Body of pancreas (tissue), 4 donors: ENCODE data around the gene KIAA1328. TPM values are rescaled to one million over a fixed set of nuclear protein-coding genes. Genes with fewer than 3 reads are reported as not detected.
A peak's percentile ranks its signal among the peaks of the same experiment; 100 is the strongest.
"Not testable (repeated sequence)": the region's sequence is repeated elsewhere in the genome, so short reads cannot be mapped to it uniquely, and the experiment has no call there.

ENCODE experiments used
- ATAC-seq: fragments of 150-250 bp; one replicate; pipeline ENCODE4 v1.9.1; 2016
- DNase-seq, 4 donors: peaks; one replicate each; pipeline ENCODE4 v3.0.0-alpha.2; 2019
- H3K27ac ChIP-seq, 4 donors: fragments of 200-600 bp; sonication (generic); 1 replicate in 3 of 4; 2 replicates in 1 of 4; pipeline versions ENCODE4 v1.5.1 to v1.6.1; 2016 to 2019; ENCODE audit warnings: mild to moderate bottlenecking in 1 of 4, mixed read lengths in 1 of 4, moderate library complexity in 1 of 4
- H3K27me3 ChIP-seq, 2 donors: fragments of 200-600 bp; sonication (generic); one replicate each; pipeline ENCODE4 v1.6.0; 2016; ENCODE audit warnings: mild to moderate bottlenecking in 1 of 2
- H3K36me3 ChIP-seq, 2 donors: fragments of 200-600 bp; sonication (generic); replicated peaks in 1 of 2; 2 replicates each; pipeline ENCODE4 v1.5.1; 2016; ENCODE audit warnings: low read depth in 2 of 2; ENCODE audit not compliant: insufficient read depth in 1 of 2
- H3K4me1 ChIP-seq: fragments of 200-600 bp; sonication (generic); one replicate; pipeline ENCODE4 v1.6.0; 2016
- H3K4me3 ChIP-seq, 2 donors: fragments of 200-600 bp; sonication (generic); 1 replicate in 1 of 2; 2 replicates in 1 of 2; pipeline ENCODE4 v1.5.1; 2016 to 2019
- H3K9me3 ChIP-seq, 3 donors: fragments of 200-600 bp; sonication (generic); 1 replicate in 2 of 3; 2 replicates in 1 of 3; pipeline ENCODE4 v1.5.1; 2016
- POLR2A ChIP-seq, 3 donors: fragments of 450-650 bp; IDR thresholded peaks; one replicate each; pipeline ENCODE4 v1.6.1; 2016; ENCODE audit warnings: antibody characterized with exemption in 3 of 3, mild to moderate bottlenecking in 2 of 3
- WGBS, 2 donors: methylation state at CpG; one replicate each; pipeline ENCODE4 v1.1.5; 2017; 5-methylcytosine and 5-hydroxymethylcytosine counted together
- intact Hi-C: fragments of 100-400 bp; cut with DNase I; formaldehyde crosslinking; loops from one replicate; pipeline ENCODE4 v1.15.1; 2023
- total RNA-seq, 2 donors: library from RNA; depleted of rRNA; stranded (reverse); fragments of >200 nt; gene quantifications; one replicate each; pipeline ENCODE4 v1.1.0, GENCODE V29; 2016
- TF ChIP-seq, protein P1 (sequence below), 7 experiments: fragments of 450-650 bp in 4 of 7; fragments of 200-600 bp in 3 of 7; sonication (generic) in 3 of 7; IDR thresholded peaks; one replicate each; pipeline ENCODE4 v1.5.1; 2016 to 2019; ENCODE audit warnings: antibody characterized with exemption in 7 of 7

Gene KIAA1328
- total RNA-seq, 2 donors from 2014 or later, result 10.9 to 21.8 TPM

DNA sequence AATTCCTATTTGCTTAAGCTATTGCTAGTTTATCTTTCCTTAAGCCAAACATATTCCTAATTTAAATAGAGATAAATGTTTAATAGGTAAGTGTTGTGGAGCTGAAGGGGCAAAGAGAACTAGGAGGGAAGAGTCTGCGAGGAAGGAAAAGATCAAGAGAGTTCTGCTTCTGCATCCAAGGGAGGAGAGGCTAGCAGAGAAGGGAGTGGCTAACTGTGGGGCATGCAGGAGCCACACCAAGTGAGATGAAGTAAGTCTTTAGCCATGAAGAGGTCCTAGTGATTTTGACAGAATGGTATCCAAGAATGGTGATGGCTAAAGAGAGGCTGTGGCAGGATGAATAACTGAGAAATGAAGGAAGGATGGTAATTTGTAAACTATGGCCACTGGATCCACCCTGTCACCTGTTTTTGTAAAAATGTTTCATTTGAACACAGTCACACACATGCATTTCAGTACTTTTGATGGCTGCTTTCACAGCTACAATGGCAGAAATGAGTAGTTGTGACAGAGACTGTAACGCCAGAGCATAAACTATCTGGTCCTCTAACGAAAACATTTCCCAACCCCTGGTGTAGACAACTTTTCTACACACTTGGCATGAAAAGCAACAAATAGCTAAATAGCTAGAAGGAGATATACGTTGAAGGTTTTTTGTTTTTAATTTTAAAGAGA, 15.7 kb upstream of the KIAA1328 start:
- TF ChIP-seq, protein P1, sequence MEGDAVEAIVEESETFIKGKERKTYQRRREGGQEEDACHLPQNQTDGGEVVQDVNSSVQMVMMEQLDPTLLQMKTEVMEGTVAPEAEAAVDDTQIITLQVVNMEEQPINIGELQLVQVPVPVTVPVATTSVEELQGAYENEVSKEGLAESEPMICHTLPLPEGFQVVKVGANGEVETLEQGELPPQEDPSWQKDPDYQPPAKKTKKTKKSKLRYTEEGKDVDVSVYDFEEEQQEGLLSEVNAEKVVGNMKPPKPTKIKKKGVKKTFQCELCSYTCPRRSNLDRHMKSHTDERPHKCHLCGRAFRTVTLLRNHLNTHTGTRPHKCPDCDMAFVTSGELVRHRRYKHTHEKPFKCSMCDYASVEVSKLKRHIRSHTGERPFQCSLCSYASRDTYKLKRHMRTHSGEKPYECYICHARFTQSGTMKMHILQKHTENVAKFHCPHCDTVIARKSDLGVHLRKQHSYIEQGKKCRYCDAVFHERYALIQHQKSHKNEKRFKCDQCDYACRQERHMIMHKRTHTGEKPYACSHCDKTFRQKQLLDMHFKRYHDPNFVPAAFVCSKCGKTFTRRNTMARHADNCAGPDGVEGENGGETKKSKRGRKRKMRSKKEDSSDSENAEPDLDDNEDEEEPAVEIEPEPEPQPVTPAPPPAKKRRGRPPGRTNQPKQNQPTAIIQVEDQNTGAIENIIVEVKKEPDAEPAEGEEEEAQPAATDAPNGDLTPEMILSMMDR (IDR thresholded peaks at IDR 0.05), result no peak
- TF ChIP-seq POLR2A (IDR thresholded peaks at IDR 0.05), result no peak
- no peak for DNase-seq

DNA sequence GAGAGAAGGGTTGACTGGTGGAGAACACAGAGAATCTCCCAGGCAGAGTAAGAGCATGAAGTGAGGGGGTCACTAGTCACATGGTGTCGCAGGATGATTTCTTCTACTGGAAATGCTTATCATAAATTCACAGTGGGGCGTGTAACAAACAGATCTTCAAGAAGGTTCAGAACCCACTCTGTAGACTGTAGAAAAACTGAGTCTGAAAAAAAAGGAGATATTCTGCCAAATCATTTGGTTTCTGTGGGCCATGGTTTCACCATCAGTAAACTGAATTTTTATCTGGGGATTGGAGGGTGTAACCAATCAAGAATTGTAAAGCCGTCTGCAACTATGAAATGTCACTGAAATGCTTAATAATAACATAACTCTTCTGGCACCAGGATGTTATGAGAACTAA, 15.1 kb upstream of the KIAA1328 start:
- Histone ChIP-seq H3K9me3 (no peaks in the 10 kb centered on the region), H3K36me3 (peaks cover 0 to 3% of the 10 kb centered on the region in 2 donors), H3K27ac (no peak overlapping the region), H3K27me3 (no peaks in the 10 kb centered on the region), H3K4me3 (no peak overlapping the region), H3K4me1 (peaks cover 33% of the 10 kb centered on the region)
- intact Hi-C loops, result no loop called here
- DNase-seq (no peak), ATAC-seq (no peak)
- 83 to 84% methylated on average over 3 of the region's 3 CpGs for WGBS, 2 donors
- TF ChIP-seq, protein P1 (IDR thresholded peaks at IDR 0.05), result no peak
- no peak for TF ChIP-seq POLR2A (IDR thresholded peaks at IDR 0.05)

More for the DNA sequence above, 15.7 kb upstream of the KIAA1328 start:
- Histone ChIP-seq H3K36me3 (peaks cover 0 to 3% of the 10 kb centered on the region in 2 donors), H3K27ac (no peak overlapping the region), H3K4me3 (no peak overlapping the region), H3K27me3 (no peaks in the 10 kb centered on the region), H3K9me3 (no peaks in the 10 kb centered on the region), H3K4me1 (peaks cover 28% of the 10 kb centered on the region)
- intact Hi-C loops, result no loop called here
- 86 to 92% methylated on average over 4 of the region's 4 CpGs for WGBS, 2 donors
- no peak for ATAC-seq

DNA sequence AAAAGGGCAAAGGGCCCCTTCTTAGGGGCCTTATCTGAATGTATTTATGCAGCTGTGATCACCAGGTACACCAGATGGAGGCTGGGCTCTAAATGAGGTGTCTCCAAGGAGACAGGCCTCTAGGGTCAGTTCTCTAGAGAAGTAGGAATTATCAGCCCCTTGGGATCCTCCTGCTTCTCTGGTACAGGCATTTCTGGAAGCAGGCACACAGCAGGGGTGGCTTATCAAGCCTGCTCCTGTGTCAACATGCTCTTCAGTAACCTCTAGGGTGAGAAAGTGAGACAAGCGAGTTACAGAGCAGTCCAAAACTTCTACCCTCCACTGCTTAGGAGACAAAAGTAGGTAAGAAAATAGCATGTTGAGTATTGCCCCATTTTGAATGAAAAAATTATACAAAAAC, 13.9 kb upstream of the KIAA1328 start:
- Histone ChIP-seq H3K9me3 (no peaks in the 10 kb centered on the region), H3K4me1 (peaks cover 41% of the 10 kb centered on the region), H3K27ac (peak overlapping the region in 1 of 4 donors; percentile 26), H3K4me3 (no peak overlapping the region), H3K27me3 (no peaks in the 10 kb centered on the region), H3K36me3 (peaks cover 0 to 3% of the 10 kb centered on the region in 2 donors)
- DNase-seq (peak in 2 of 4 donors; percentile 8 to 38), ATAC-seq (no peak)
- 0 to 19% methylated on average over 1 of the region's 1 CpG for WGBS, 2 donors
- TF ChIP-seq, protein P1 (IDR thresholded peaks at IDR 0.05), result no peak
- intact Hi-C loops, result no loop called here

DNA sequence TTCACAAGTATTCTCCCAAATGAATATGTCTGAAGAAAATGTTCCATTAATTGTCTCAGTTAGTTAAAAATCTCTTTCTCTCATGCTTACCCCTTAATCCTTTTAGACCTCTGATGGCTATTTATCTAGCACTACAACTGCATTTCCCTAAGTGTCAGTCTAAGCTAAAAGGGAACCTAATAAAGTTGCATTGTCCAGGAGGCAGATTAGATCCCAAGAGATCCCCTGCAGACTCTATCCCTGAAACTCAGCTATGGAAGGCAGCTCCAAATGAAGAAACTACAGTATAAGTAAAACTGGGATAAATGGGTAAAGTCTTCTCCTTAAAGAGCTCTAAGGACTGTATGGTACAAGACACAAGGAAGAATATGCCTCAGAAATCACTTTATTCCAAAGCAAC, 12.8 kb upstream of the KIAA1328 start:
- DNase-seq, intact Hi-C loops, H3K4me3 ChIP-seq, H3K27me3 ChIP-seq, ATAC-seq, H3K9me3 ChIP-seq, H3K36me3 ChIP-seq, H3K27ac ChIP-seq: not testable (repeated sequence)
- H3K4me1 ChIP-seq, result peaks cover 43% of the 10 kb centered on the region

DNA sequence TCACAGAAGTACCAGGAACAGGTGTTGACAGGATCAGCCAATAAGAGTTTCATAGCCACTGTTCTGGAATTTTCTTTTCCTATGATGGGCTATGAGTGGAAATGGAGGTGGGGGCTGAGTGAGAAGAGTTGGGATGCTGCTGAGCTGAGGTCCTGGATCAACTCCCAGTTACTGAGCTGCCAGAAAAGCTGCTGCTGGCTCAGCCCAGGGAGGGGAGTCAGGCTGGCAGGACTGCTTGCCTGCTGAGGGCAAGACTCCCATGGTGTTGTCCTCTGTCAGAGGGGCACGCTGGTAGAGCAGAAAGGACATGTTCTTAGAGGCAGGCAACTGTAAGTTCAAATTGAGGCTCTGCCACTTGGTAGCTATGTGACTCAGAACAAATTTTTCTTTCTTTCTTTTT, 11.9 kb upstream of the KIAA1328 start:
- DNase-seq (no peak), ATAC-seq (no peak)
- H3K9me3 ChIP-seq, result no peaks in the 10 kb centered on the region
- H3K36me3 ChIP-seq, result peaks cover 0 to 1% of the 10 kb centered on the region in 2 donors
- H3K27ac ChIP-seq, result no peak overlapping the region
- no peaks in the 10 kb centered on the region for H3K27me3 ChIP-seq
- intact Hi-C loops, result no loop called here
- 91 to 92% methylated on average over 1 of the region's 1 CpG for WGBS, 2 donors
- peaks cover 43% of the 10 kb centered on the region for H3K4me1 ChIP-seq
- H3K4me3 ChIP-seq, result no peak overlapping the region
- TF ChIP-seq, protein P1 (IDR thresholded peaks at IDR 0.05), result no peak
- no peak for TF ChIP-seq POLR2A (IDR thresholded peaks at IDR 0.05)
